GM12873 (cell line): ENCODE data around the gene VSIR.

ENCODE experiments used
- TF ChIP-seq, protein P1 (sequence below): IDR thresholded peaks from 2 replicates; pipeline ENCODE4 v1.5.1; 2012; ENCODE audit warnings: low read depth, mild to moderate bottlenecking, moderate library complexity, low read length, control low read depth; ENCODE audit not compliant: insufficient read depth; ENCODE audit errors: missing control alignments

Gene VSIR

DNA sequence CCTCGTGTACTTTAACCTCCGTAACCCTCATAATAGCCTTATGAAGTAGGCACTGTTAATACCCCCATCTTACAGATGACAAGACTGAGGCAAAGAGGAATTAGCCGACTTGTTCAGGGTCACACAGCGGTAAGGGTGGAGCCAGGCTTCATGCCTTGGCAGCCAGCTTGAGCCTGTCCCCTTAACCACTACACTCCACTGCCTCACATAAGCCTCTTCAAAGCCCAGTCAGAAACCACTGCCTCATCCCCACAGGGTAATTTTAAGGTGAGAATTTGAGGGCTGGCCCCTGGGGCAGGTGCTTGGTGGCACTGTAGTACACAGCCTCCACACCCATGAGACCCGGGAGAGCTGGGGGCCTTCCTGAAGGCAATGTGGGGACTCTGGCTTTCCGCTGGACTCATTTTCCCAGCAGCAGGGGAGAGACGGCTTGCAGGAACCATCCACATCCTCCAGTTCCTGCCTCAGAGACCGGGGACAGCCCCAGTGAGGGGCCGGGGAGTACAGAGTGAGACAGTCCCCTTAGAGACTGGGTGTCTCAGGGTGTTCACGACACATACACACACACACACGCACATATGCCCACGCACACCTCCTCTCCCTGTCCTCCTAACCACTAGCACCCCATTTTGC lies 46.1 kb downstream of the VSIR start:
- TF ChIP-seq, protein P1, sequence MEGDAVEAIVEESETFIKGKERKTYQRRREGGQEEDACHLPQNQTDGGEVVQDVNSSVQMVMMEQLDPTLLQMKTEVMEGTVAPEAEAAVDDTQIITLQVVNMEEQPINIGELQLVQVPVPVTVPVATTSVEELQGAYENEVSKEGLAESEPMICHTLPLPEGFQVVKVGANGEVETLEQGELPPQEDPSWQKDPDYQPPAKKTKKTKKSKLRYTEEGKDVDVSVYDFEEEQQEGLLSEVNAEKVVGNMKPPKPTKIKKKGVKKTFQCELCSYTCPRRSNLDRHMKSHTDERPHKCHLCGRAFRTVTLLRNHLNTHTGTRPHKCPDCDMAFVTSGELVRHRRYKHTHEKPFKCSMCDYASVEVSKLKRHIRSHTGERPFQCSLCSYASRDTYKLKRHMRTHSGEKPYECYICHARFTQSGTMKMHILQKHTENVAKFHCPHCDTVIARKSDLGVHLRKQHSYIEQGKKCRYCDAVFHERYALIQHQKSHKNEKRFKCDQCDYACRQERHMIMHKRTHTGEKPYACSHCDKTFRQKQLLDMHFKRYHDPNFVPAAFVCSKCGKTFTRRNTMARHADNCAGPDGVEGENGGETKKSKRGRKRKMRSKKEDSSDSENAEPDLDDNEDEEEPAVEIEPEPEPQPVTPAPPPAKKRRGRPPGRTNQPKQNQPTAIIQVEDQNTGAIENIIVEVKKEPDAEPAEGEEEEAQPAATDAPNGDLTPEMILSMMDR = no peak

DNA sequence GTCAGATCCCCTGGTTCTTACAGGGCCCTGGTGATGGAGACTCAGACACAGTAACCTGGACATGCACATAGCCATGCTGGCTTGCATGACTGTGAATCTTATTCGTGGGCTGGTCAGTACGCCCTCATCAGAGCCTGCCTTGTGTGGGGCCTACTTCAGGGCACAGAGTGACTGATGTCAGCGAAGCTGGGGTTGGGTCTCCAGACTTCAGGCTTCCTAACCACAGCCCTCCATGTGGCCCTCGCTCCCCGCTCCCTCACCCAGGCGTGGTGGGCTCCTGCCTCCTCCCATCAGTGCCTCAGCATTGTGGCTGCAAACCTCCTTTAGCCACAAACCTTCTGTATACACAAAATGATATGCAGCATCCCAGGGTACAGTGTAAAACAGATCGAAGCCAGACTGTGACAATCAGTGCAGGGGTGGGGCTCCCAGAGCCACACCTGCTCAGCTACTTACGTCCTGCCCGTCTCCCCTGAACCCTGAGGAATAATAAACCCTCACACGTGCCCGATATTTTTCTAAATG lies 46.7 kb downstream of the VSIR start:
- TF ChIP-seq, protein P1 = no peak

DNA sequence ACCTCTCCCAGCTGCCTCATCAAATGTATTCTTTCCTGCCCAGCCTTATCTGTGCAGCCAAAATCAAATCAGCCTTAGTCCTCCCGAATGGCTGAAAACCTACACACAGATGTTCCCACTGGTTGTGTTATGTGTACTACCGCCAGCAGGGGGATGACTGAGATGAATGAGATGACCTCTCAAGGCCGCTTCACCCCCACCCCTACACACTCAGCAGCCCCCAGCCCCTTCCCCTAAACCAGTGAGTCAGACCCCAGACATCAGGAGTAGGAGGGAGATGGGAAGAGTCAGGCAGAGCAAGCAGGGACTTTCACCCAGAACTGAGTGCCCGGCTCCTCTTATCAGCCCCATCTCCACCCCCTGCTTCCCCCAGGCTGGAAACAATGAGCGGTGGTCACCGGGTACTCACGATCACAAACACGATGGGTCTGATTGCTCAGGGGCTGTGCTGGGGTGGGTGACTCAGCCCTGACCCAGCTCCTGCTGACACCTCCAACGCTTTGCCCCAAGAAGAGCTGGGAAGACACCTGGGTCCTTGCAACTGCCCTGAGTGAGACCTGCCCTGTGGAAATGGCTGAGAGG lies 47.2 kb downstream of the VSIR start:
- TF ChIP-seq, protein P1 = peak; percentile 66

DNA sequence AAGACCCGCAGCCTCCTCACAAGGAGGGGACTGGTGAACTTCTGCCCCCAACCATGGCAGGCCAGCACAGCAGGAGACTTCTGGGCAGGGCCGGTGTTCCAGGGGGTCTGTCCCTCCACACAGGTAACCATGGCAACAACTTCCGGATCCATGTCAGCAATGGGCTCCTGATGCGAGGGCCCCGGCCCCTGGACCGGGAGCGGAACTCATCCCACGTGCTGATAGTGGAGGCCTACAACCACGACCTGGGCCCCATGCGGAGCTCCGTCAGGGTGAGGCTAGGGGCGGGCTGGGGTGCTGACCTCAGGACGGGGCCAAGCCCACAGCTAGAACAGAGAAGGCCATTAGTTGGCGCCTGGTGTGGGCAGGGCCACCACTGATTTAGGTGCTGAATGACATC lies 48.1 kb downstream of the VSIR start:
- TF ChIP-seq, protein P1 = no peak

DNA sequence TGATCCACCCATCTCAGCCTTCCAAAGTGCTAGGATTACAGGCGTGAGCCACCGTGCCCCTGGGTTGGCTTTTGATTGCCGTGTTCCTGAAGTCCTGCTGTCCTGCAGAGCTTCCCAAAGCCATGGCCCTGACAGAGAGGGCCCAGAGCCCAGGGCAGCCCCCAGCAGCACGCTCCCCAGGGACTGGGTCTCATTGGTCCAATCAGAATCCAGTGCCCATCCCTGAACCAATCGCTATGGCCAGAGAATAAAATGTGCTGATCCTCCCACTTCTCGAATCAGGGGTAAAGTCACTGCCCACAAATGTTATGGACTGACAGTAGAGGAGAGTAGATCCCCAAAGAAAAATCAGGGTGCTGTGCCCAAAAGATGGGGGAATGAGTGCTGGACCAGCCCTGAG lies 48.8 kb downstream of the VSIR start:
- TF ChIP-seq, protein P1 = no peak

DNA sequence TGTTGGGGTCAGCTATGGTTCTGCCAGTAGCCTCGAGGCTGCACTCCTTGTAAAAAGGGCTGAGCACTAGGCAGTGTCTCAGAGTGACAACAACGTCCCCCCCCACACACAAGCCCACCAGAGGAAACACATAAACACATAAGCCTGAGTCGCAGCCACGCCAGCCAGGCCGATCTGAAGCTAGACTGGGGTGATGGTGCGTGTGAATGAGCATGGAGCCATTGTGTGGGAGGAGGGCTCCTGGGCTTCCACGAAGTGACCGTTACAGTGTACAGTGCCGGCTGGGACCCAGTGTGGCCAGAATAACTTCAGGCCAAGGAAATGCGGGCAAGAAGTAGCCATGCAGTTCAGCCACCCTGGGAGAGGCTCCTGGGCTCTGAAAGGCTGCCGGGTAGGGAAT lies 50.0 kb downstream of the VSIR start:
- TF ChIP-seq, protein P1 = no peak

DNA sequence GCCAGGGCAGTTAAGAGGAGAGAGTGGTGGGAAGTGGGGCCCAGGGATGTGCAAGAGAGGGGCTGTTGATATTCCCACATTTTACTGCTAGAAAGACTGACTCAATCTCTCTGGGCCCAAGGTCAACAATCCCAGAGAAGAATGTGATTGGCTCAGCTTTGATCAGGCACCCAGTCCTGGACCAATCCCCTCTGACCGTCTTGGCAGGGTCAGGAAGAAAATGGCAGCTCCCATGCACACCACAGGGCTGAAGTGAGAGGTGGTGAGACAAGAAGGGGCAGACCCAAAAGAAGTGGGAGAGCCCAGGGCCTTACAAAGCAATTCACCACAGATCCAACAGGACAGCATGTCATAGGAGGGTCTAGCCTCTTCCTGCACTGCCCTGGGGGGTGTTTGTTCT lies 50.5 kb downstream of the VSIR start:
- TF ChIP-seq, protein P1 = no peak
